HG02852 (cell line): ENCODE measurements around the gene KCNAB1.

Experiments
- ATAC-seq: cut with Tn5 transposase; IDR thresholded peaks from one replicate; pipeline ENCODE4 v1.9.1; 2021; ENCODE audit warnings: mild to moderate bottlenecking, moderate library complexity; ENCODE audit not compliant: unreplicated experiment

KCNAB1 gene

GRCh38 chr3:156433910-156434309 is 313.5 kb downstream of the KCNAB1 start:
- ATAC-seq, result no peak

- ATAC-seq, result no peak
These were observed 314.5 kb downstream of the KCNAB1 start for GRCh38 chr3:156434921-156435320.

DNA sequence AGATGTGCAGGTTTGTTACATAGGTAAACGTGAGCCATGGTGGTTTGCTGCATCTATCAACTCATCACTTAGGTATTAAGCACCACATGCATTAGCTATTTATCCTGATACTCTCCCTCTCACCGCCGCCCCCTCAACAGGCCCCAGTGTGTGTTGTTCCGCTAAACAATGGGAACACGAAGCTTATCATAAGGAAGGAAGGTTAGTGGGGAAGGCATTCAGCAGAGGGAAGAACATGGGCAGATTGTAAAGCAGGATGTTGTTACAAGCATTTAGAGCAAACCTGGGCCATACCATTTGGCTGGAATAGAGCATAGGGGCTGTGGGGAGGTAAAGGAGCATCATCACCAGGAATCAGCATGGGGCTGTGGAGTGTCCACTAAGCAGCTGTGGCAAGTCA is 322.7 kb downstream of the KCNAB1 start:
- ATAC-seq, result no peak

- no peak for ATAC-seq
These were observed 325.0 kb downstream of the KCNAB1 start for GRCh38 chr3:156445117-156446090.

DNA sequence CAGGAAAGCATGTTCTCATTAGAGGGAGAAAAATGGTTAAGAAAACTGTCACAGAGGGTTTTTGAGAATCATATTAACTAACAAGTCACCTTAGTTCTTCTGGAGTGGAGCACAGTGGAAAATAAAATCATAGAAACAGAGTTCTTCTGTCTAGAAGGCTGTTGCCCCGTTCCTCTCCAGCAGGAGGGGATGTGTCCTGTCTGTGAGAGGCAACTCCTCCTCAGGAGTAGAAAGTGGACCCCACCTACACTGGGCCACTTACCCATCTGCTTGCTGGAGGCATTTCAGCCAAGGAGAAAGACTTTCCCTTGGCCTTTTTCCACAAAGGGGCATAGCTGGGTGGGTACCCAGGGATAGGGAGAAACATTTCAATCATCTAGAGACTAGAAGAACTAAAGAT is 327.9 kb downstream of the KCNAB1 start:
- peak; percentile 82 for ATAC-seq

- ATAC-seq, result no peak
These were observed 329.6 kb downstream of the KCNAB1 start for GRCh38 chr3:156449710-156450574.

DNA sequence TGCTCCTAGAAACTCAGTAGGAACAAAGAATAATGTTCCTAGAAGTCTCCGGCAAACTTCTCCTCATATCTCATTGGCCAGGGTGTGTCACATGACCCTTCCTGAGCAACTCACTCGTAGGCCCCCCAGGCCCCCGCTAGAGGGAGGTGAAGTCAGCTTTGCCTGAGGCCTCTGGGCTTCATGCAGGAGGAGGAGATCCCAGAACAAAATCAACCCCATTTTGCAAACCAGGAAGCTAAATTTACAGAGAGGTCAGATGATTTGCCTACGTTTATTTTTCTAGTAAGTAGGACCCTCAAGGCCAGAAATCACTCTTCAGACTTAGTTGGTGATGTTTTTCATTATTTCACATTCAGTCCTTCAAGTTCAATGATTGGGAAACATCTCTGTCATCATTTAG is 335.5 kb downstream of the KCNAB1 start:
- no peak for ATAC-seq

- ATAC-seq, result no peak
These were observed 336.4 kb downstream of the KCNAB1 start for GRCh38 chr3:156456771-156457224.

- no peak for ATAC-seq
These were observed 339.1 kb downstream of the KCNAB1 start for GRCh38 chr3:156459434-156459833.

- ATAC-seq, result peak; percentile 80
These were observed 339.8 kb downstream of the KCNAB1 start for GRCh38 chr3:156460206-156460611.

DNA sequence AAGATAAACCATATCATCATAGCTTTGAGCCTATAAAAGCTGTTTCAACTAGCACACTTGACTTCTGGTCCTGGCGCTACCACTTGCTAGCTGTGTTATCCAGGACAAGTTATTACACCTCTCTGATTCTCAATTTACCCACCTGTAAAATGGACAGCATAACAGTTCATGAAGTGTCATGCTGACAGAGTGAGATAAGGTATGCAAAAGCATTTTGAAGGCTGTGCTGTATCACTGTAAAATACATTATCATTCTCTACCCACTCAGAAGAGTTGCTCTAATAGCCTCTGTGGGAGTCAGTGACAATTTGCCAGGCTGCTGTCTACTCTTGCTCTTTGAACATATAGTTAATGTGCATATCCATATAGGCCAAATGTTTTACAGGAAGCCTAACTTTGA is 341.5 kb downstream of the KCNAB1 start:
- ATAC-seq, result no peak

DNA sequence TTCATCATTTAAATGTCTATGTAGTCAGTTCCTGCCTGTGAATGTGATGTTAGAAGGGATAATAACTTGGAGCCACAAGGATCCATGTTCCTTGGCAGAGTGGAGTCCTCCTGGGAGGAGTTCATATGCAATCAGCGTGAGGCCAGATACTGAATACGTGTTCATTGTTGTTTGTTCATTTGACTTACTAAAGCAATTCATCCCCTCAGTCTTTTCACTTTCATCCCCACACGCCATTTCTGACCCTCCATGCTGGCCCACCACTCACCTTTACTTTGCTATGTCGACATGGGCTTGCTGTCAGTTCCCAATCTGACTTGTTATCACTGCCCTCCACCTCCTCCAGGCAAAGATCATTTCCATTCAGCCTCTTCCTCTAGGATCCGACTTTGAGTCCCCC is 342.7 kb downstream of the KCNAB1 start:
- ATAC-seq, result no peak

- ATAC-seq, result no peak
These were observed 344.8 kb downstream of the KCNAB1 start for GRCh38 chr3:156465194-156465593.

GRCh38 chr3:156469456-156469855 is 349.1 kb downstream of the KCNAB1 start:
- no peak for ATAC-seq

GRCh38 chr3:156471431-156471830 is 351.1 kb downstream of the KCNAB1 start:
- ATAC-seq, result no peak

DNA sequence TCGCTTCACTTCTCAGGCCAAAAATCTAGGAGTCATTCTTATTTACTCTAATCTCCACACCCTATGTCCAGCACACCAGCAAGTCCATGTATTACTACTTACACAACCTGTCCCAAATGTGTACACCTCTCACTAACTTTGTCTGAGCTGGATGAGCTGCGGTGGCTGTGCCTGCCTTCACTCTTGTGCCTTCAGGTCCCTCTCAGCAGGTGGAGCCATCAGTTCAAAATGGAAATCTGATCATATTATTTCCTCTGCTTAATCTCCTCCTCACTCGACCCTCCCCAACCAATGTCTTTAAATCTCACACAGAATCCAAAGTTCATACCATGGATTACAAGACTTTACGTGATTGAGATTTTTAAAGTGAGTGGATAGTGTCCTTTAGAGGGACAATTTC is 351.8 kb downstream of the KCNAB1 start:
- ATAC-seq, result no peak

- ATAC-seq, result no peak
These were observed 352.3 kb downstream of the KCNAB1 start for GRCh38 chr3:156472684-156473083.

- no peak for ATAC-seq
These were observed 353.0 kb downstream of the KCNAB1 start for GRCh38 chr3:156473341-156473740.

- no peak for ATAC-seq
These were observed 354.4 kb downstream of the KCNAB1 start for GRCh38 chr3:156474560-156475389.

DNA sequence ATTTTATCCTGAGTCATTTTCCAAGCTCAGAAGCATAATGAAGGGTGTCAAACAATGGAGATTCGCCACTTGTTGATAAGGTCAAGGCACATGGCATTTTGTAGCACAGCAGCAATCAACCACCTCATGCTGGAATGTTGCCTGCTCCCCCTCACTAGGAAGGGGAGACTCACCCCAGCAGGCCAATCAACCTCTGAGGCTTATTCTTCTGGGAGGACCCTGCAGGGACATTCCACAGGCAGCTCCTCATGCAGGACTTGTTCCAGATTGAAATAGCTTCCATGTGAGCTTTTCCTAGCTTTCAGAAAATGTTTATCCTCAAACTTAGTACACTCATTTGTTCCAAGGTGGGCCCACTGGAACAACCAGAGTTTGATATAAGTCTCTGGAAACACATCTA is 356.9 kb downstream of the KCNAB1 start:
- ATAC-seq, result no peak

DNA sequence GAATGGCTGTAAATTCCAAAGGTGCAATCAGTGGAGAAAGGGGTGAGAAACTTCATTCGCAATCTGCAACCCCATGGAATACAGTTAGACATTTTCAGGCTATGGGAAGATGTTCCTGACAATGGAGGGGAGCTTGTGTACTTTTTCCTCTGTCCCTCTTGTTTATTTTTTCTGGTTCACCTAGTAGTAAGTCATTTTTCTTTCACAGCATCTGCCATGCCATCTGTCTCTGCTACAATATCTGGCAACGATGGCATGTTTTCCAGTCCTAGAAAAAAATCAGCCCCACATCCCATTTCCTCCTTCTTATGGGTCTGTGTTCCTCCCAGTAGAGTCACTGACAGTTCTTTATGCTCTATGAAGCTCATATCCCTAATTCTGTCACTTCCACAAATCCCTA is 358.5 kb downstream of the KCNAB1 start:
- ATAC-seq, result no peak
